Loucy (cell line): ENCODE measurements around the gene LINGO1.

Experiments used
- EZH2phosphoT487 ChIP-seq: fragments of 200-600 bp; IDR thresholded peaks from 2 replicates; pipeline ENCODE4 v1.6.1; 2018; ENCODE audit warnings: antibody characterized with exemption, mild to moderate bottlenecking, moderate library complexity, borderline replicate concordance
- TF ChIP-seq, protein P1 (sequence below): fragments of 200-600 bp; sonication (generic); conservative IDR thresholded peaks from 2 replicates; pipeline ENCODE4 v1.5.1; 2014; ENCODE audit warnings: mild to moderate bottlenecking, antibody characterized with exemption, low read length

GRCh38 chr15:77617476-77618230 lies 15.1 kb downstream of the LINGO1 start:
- TF ChIP-seq, protein P1, sequence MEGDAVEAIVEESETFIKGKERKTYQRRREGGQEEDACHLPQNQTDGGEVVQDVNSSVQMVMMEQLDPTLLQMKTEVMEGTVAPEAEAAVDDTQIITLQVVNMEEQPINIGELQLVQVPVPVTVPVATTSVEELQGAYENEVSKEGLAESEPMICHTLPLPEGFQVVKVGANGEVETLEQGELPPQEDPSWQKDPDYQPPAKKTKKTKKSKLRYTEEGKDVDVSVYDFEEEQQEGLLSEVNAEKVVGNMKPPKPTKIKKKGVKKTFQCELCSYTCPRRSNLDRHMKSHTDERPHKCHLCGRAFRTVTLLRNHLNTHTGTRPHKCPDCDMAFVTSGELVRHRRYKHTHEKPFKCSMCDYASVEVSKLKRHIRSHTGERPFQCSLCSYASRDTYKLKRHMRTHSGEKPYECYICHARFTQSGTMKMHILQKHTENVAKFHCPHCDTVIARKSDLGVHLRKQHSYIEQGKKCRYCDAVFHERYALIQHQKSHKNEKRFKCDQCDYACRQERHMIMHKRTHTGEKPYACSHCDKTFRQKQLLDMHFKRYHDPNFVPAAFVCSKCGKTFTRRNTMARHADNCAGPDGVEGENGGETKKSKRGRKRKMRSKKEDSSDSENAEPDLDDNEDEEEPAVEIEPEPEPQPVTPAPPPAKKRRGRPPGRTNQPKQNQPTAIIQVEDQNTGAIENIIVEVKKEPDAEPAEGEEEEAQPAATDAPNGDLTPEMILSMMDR = peak; percentile 71
- TF ChIP-seq EZH2phosphoT487 = no peak
